Left cardiac atrium (tissue), 4 donors: ENCODE results near the gene ARHGAP15. TPM values are rescaled to one million over a fixed set of nuclear protein-coding genes. Genes with fewer than 3 reads are reported as not detected.

Experiments
- ATAC-seq, 2 donors: fragments of 200-7000 bp; cut with Tn5 transposase; one replicate each; pipeline ENCODE4 v1.9.1; 2020; ENCODE audit warnings: mild to moderate bottlenecking in 2 of 2, moderate library complexity in 2 of 2
- DNase-seq: peaks from one replicate; pipeline ENCODE4 v3.0.0-alpha.2; 2020
- intact Hi-C, 2 donors: fragments of 100-400 bp; cut with DNase I; formaldehyde crosslinking; loops; one replicate each; pipeline versions ENCODE4 v1.14.1 to v1.15.1; 2022 to 2023
- total RNA-seq, 2 donors: library from RNA; stranded (reverse); fragmentation: NEBNext Ultra II Directional; extraction: Animal tissue kit (Norgen Biotek cat#: 25700); gene quantifications; one replicate each; pipeline ENCODE4 v1.2.1, GENCODE V29; 2021
- donor health status: DM: no; HTN: yes; CAD: no.
- donor health status: DM: no; HTN: yes; CAD: no; lungs with severe emphysema.
- donor health status: DM: yes; HTN: yes; CAD: no.
- donor health status: Dilated cardiomyopathy.

The ARHGAP15 gene
- total RNA-seq, 2 donors from 2014 or later, result 7.2 to 8.7 TPM

- DNase-seq (no peak), ATAC-seq (no peak)
- intact Hi-C loops, result no loop called here
These were observed 80.6 kb downstream of the ARHGAP15 start for GRCh38 chr2:143209570-143210445.

- intact Hi-C loops, result no loop called here
- no peak for DNase-seq
- ATAC-seq, result no peak
These were observed 81.2 kb downstream of the ARHGAP15 start for GRCh38 chr2:143210446-143210819.

- intact Hi-C loops, result no loop called here
- DNase-seq, result no peak
- ATAC-seq, result no peak
These were observed 88.4 kb downstream of the ARHGAP15 start for GRCh38 chr2:143217512-143218115.

GRCh38 chr2:143218621-143219020 lies 89.4 kb downstream of the ARHGAP15 start:
- intact Hi-C loops, result no loop called here
- no peak for DNase-seq
- ATAC-seq, result no peak

- intact Hi-C loops, result no loop called here
- DNase-seq, result no peak
- no peak for ATAC-seq
These were observed 90.0 kb downstream of the ARHGAP15 start for GRCh38 chr2:143219266-143219665.

- DNase-seq (no peak), ATAC-seq (no peak)
- intact Hi-C loops, result loop anchor here in 1 of 2 donors (5.0 kb wide), 1 partner anchor 61 kb away; no protein-coding TSS in a partner anchor
These were observed 94.3 kb downstream of the ARHGAP15 start for GRCh38 chr2:143223556-143223955.

- intact Hi-C loops, result no loop called here
These were observed 96.7 kb downstream of the ARHGAP15 start for GRCh38 chr2:143225931-143226330.

GRCh38 chr2:143226714-143227541 lies 97.7 kb downstream of the ARHGAP15 start:
- DNase-seq (no peak), ATAC-seq (no peak)
- intact Hi-C loops, result no loop called here

More at GRCh38 chr2:143225931-143226330, 96.7 kb downstream of the ARHGAP15 start:
- ATAC-seq (no peak), DNase-seq (no peak)

- ATAC-seq (no peak), DNase-seq (no peak)
- intact Hi-C loops, result no loop called here
These were observed 100.2 kb downstream of the ARHGAP15 start for GRCh38 chr2:143229411-143229810.

GRCh38 chr2:143229952-143230351 lies 100.7 kb downstream of the ARHGAP15 start:
- intact Hi-C loops, result no loop called here
- ATAC-seq (no peak), DNase-seq (no peak)

- intact Hi-C loops, result no loop called here
- DNase-seq (no peak), ATAC-seq (no peak)
These were observed 101.5 kb downstream of the ARHGAP15 start for GRCh38 chr2:143230506-143231253.

GRCh38 chr2:143231254-143231645 lies 102.0 kb downstream of the ARHGAP15 start:
- ATAC-seq (no peak), DNase-seq (no peak)
- intact Hi-C loops, result no loop called here

- DNase-seq, result no peak
- intact Hi-C loops, result no loop called here
- ATAC-seq, result no peak
These were observed 108.0 kb downstream of the ARHGAP15 start for GRCh38 chr2:143237146-143237777.

- DNase-seq (no peak), ATAC-seq (no peak)
- intact Hi-C loops, result no loop called here
These were observed 112.3 kb downstream of the ARHGAP15 start for GRCh38 chr2:143241403-143242088.

- ATAC-seq (no peak), DNase-seq (no peak)
- intact Hi-C loops, result no loop called here
These were observed 117.0 kb downstream of the ARHGAP15 start for GRCh38 chr2:143246246-143246645.

GRCh38 chr2:143246815-143247744 lies 117.9 kb downstream of the ARHGAP15 start:
- ATAC-seq (no peak), DNase-seq (no peak)
- intact Hi-C loops, result no loop called here

GRCh38 chr2:143248631-143249030 lies 119.4 kb downstream of the ARHGAP15 start:
- DNase-seq (no peak), ATAC-seq (no peak)
- intact Hi-C loops, result no loop called here
